ENCODE data around the gene LRRC47.

- no peak for TF ChIP-seq POLR2AphosphoS5 (IDR thresholded peaks at IDR 0.05; ENCODE audit: borderline replicate concordance, low read depth, low read length)
- no peak for TF ChIP-seq EZH2 (IDR thresholded peaks at IDR 0.05)
- no peak for TF ChIP-seq FOXP2 (optimal IDR thresholded peaks at IDR 0.05; ENCODE audit: control extremely low read depth, extremely low read length, insufficient read depth)
These were observed 17.8 kb upstream of the LRRC47 start for GRCh38 chr1:3814065-3814464.
